Kidney epithelial cell (primary cell): Measurements from ENCODE around the gene BCAR3. TPM values are rescaled to one million over a fixed set of nuclear protein-coding genes. Genes with fewer than 3 reads are reported as not detected.

Source experiments
- DNase-seq: peaks from one replicate; pipeline ENCODE4 v3.0.0-alpha.2; 2010; ENCODE audit warnings: low read depth
- H3K27me3 ChIP-seq: 2 replicates; pipeline ENCODE4 v1.6.0; 2011; ENCODE audit warnings: low read length; ENCODE audit not compliant: control insufficient read depth, insufficient read depth
- H3K36me3 ChIP-seq: 2 replicates; pipeline ENCODE4 v1.5.1; 2011; ENCODE audit warnings: low read length; ENCODE audit not compliant: control insufficient read depth, insufficient read depth
- H3K4me3 ChIP-seq: 2 replicates; pipeline ENCODE4 v1.5.1; 2011; ENCODE audit warnings: low read depth, mild to moderate bottlenecking, control low read depth, low read length
- total RNA-seq: library from RNA; depleted of rRNA; stranded (reverse); fragments of >200 nt; gene quantifications from 2 replicates; pipeline ENCODE4 v1.2.3, GENCODE V29; 2015
- TF ChIP-seq, protein P1 (sequence below): IDR thresholded peaks from 2 replicates; pipeline ENCODE4 v1.5.1; 2011; ENCODE audit warnings: mild to moderate bottlenecking, moderate library complexity, low read length, control low read depth, inconsistent platforms; ENCODE audit not compliant: insufficient read depth, poor library complexity, severe bottlenecking

The BCAR3 gene
- total RNA-seq, 1 donor from 2014 or later, result 93.3 TPM

GRCh38 chr1:93609536-93609935 lies 72.1 kb downstream of the BCAR3 start:
- no peaks in the 10 kb centered on the region for H3K36me3 ChIP-seq
- H3K27me3 ChIP-seq, result no peaks in the 10 kb centered on the region
- TF ChIP-seq, protein P1, sequence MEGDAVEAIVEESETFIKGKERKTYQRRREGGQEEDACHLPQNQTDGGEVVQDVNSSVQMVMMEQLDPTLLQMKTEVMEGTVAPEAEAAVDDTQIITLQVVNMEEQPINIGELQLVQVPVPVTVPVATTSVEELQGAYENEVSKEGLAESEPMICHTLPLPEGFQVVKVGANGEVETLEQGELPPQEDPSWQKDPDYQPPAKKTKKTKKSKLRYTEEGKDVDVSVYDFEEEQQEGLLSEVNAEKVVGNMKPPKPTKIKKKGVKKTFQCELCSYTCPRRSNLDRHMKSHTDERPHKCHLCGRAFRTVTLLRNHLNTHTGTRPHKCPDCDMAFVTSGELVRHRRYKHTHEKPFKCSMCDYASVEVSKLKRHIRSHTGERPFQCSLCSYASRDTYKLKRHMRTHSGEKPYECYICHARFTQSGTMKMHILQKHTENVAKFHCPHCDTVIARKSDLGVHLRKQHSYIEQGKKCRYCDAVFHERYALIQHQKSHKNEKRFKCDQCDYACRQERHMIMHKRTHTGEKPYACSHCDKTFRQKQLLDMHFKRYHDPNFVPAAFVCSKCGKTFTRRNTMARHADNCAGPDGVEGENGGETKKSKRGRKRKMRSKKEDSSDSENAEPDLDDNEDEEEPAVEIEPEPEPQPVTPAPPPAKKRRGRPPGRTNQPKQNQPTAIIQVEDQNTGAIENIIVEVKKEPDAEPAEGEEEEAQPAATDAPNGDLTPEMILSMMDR, result no peak
- no peak overlapping the region for H3K4me3 ChIP-seq
- DNase-seq, result no peak

- TF ChIP-seq, protein P1, result no peak
- DNase-seq, result no peak
- no peaks in the 10 kb centered on the region for H3K27me3 ChIP-seq
- H3K36me3 ChIP-seq, result no peaks in the 10 kb centered on the region
- H3K4me3 ChIP-seq, result no peak overlapping the region
Measured at GRCh38 chr1:93608187-93609109, 73.2 kb downstream of the BCAR3 start.

DNA sequence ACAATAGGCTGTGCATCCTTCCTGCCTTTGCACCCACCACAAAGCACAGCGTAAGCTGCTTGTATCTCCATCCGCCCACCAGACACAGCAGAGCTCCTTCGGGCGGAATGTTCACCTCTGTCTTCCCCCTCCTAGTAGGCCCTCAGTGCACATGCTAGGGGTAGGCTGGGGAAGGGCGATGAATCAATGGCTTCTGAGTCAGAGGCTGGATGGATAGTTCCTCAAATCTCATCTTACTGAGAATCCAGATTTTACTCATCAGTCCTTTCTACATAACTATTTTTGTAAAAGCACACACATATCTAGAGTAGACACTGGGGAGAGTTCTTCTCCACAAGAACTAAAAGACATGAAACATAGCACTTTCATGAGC lies 73.8 kb downstream of the BCAR3 start:
- Histone ChIP-seq H3K4me3 (no peak overlapping the region), H3K36me3 (no peaks in the 10 kb centered on the region), H3K27me3 (no peaks in the 10 kb centered on the region)
- DNase-seq, result no peak
- TF ChIP-seq, protein P1, result no peak

DNA sequence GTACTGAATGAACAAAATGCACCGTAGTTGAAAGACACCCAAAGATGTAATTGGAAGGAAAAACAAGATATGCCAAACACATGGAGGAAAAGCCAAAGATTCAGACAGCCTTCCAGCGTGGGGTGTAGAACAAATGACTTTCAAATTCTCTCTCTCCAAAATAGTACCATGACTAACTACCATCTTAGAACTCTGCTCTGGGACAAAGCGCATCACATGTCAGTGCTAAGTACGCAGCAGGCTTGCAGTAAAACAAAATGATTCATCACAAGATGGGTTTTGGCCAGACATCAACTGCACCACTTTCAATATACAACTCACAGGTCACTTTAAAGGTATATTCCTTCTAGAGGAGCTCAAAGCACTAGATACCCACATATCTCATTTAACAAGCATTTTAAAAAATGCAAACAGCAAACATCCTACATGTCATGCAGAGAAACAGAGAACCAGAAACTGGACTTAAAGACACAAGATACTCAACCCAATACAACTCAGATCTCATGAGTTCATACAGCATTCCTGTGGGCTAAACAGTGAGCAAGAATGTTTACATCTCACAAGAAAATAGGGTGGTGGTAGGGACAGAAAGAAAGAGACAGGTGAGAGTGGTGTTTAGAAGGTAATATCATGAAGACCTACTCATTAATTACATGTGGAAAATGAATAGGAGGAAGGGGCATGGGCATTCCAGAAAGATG lies 75.7 kb downstream of the BCAR3 start:
- no peak overlapping the region for H3K4me3 ChIP-seq
- TF ChIP-seq, protein P1, result no peak
- DNase-seq, result peak; percentile 82
- no peaks in the 10 kb centered on the region for H3K27me3 ChIP-seq
- H3K36me3 ChIP-seq, result no peaks in the 10 kb centered on the region

DNA sequence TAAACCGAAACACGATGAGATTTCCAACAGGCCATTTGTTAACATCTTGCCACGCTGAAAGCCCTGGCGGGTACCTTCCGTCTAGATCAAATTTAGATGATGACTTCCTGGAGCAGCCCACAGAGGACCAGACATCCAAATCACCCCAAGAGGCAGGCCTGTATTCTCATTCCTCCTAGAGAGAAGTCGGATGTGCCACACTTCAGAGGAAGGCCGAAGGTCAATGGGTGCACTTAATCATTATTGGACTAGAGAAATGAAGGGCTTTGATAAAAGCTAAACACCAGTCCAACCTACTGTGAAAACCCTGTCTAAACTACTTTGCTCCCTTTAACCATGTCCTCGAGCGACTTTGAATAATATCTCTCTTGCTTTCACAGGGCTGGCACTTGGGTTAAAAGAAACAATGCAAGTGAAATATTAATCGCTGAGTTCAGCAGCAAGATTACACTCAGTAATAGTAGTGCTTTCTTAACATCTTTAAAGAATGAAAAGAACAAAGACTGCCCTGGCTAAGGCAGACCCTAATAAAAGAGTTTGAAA lies 76.5 kb downstream of the BCAR3 start:
- TF ChIP-seq, protein P1, result no peak
- DNase-seq, result no peak
- no peaks in the 10 kb centered on the region for H3K36me3 ChIP-seq
- no peaks in the 10 kb centered on the region for H3K27me3 ChIP-seq
- no peak overlapping the region for H3K4me3 ChIP-seq
